HUES6 (cell line): ENCODE measurements around the gene ARAP3.

Experiments
- H3K27ac ChIP-seq: 2 replicates; pipeline ENCODE4 v1.7.0; 2013; ENCODE audit warnings: low read depth, mild to moderate bottlenecking, low read length, inconsistent platforms
- H3K27me3 ChIP-seq: 2 replicates; pipeline ENCODE4 v1.6.1; 2013; ENCODE audit warnings: low read length; ENCODE audit not compliant: control insufficient read depth, insufficient read depth
- H3K36me3 ChIP-seq: 2 replicates; pipeline ENCODE4 v1.6.1; 2013; ENCODE audit warnings: low read length; ENCODE audit not compliant: control insufficient read depth, insufficient read depth
- H3K4me1 ChIP-seq: 2 replicates; pipeline ENCODE4 v1.6.1; 2013; ENCODE audit warnings: low read length; ENCODE audit not compliant: control insufficient read depth, insufficient read depth
- H3K4me3 ChIP-seq: 2 replicates; pipeline ENCODE4 v1.5.1; 2013; ENCODE audit warnings: low read depth, low read length
- H3K9ac ChIP-seq: one replicate; pipeline ENCODE4 v1.6.1; 2013; ENCODE audit warnings: mild to moderate bottlenecking, low read length
- H3K9me3 ChIP-seq: 2 replicates; pipeline ENCODE4 v1.6.1; 2013; ENCODE audit warnings: low read depth, low read length; ENCODE audit not compliant: control insufficient read depth, insufficient read depth

Gene ARAP3

DNA sequence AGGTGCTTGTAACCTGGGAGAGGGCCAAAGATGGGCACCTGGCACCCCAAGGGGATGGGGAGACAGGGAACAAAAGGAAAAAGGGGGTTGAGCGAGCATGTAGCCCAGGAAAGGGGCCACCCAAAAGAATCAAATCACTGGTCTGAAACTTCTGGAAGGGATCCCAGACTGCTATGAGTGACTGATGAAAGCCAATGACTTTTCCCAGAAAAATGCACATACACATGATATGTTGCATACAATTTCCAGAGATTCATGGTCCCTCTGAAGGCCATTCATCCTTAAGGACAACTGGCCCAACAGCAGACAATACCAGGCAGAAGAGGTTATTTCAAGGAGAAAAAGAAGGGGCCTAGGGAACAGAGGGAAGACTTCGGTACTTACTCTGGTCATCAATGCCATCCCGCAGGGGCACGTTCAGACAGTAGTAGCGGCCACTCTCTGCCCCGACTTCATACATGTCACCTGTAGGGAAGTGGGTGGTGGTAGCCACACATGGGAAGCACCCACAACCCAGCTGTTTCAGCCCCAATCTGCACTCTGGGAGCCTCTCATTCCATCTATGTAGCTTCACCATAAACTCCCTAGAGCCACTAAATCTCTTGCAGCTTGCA is 53.7 kb downstream of the ARAP3 start:
- Histone ChIP-seq H3K27me3 (no peaks in the 10 kb centered on the region), H3K36me3 (peaks cover 67% of the 10 kb centered on the region), H3K9ac (no peak overlapping the region), H3K27ac (no peak overlapping the region), H3K9me3 (no peaks in the 10 kb centered on the region), H3K4me1 (peaks cover 5% of the 10 kb centered on the region), H3K4me3 (no peak overlapping the region)

DNA sequence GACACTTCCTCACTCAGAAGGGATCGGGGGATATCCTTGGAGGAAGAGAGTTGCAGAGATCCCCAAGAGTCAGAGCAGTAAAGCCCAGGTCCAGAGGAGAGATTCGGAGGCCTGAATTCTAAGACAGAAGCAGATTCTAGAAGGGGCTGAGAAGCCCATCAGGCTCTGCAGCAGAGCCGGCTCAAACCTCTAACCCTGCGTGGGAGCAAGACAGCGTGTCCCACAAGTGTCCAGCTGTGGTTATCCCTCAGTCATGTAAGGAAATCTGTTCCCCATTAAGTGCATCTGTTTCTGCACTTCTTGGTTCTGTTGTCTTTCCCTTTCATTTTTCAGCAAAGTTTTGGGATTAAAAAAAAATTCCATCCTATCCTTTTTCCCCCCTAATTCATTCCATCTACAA is 58.4 kb downstream of the ARAP3 start:
- peaks cover 79% of the 10 kb centered on the region for H3K36me3 ChIP-seq
- H3K9me3 ChIP-seq = no peaks in the 10 kb centered on the region
- H3K27ac ChIP-seq = peak overlapping the region; percentile 76
- 0 out of 2 replicates have a peak overlapping the region, but pooled peaks have one; percentile 15 for H3K4me3 ChIP-seq
- H3K4me1 ChIP-seq = peaks cover 14% of the 10 kb centered on the region
- no peaks in the 10 kb centered on the region for H3K27me3 ChIP-seq
- peak overlapping the region; percentile 38 for H3K9ac ChIP-seq

DNA sequence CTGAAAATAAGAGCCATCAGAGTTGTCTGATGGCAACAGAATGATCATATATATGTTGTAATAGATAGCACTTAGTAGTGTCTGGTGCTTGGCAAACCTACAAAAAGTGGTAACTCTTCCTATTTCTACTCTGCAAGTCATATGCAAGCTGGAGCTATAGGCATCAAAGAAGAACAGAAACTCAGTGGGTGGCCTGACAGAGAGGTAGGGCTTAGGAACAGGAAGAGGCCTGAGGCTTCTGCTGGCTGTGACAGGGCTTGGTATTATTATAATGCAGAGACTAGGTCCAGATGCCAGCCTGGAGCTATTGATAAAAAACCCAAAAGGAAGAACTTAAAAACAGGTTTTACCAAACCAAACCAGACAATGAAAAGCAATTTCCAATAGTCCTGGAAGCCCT is 58.8 kb downstream of the ARAP3 start:
- peak overlapping the region; percentile 38 for H3K9ac ChIP-seq
- peaks cover 74% of the 10 kb centered on the region for H3K36me3 ChIP-seq
- H3K4me3 ChIP-seq = 0 out of 2 replicates have a peak overlapping the region, but pooled peaks have one; percentile 15
- H3K27ac ChIP-seq = peak overlapping the region; percentile 76
- H3K27me3 ChIP-seq = no peaks in the 10 kb centered on the region
- no peaks in the 10 kb centered on the region for H3K9me3 ChIP-seq
- peaks cover 14% of the 10 kb centered on the region for H3K4me1 ChIP-seq

GRCh38 chr5:141618804-141619554 is 63.1 kb downstream of the ARAP3 start, which contains the start of gene DIAPH1:
TSS of gene DIAPH1 (minus strand) at chr5:141619000. CDS start at chr5:141618914, 86 bp downstream.
- H3K36me3 ChIP-seq = peaks cover 40% of the 10 kb centered on the region
- peak within 1 kb of the TSS; percentile 93 for H3K27ac ChIP-seq
- peak within 1 kb of the TSS; percentile 88 for H3K9ac ChIP-seq
- no peaks in the 10 kb centered on the region for H3K27me3 ChIP-seq
- H3K9me3 ChIP-seq = no peaks in the 10 kb centered on the region
- peak within 1 kb of the TSS; percentile 79 for H3K4me3 ChIP-seq
- H3K4me1 ChIP-seq = peaks cover 37% of the 10 kb centered on the region

DNA sequence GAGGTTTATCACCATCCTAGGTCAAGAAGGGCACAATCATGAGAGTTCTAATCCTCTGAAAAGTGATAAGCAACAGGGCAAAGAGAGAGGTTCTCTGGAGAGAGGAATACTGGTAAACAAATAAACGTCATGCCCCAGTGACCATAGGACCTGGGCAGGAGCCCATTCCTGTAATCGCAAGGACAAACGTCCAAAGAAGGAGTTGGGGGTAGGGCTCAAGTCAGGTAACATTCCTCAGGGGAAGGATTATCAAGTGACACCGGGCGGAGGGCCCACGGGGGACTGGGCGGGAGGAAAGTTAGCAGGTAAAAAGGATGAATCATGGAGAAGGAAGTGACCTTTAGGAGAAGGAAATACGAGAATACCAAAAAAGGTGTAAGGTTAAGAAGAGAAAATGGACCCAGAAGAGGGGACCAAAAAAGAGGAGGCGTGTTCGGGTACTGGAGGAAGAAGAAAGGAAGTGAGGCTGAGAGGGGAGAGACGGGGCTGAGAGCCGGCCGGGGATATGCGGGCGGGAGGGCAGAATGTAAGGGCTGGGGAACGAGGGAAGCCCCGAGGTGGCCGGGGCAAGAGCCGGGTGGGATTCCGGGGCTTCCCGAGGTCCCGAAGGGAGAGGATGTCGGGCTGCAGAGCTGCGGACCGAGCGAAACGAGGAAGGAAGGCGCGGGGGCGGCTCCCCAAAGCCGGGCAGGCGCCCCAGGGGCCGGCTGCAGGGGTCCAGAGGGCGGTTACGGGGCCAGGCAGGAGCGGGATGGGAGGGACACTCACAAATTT is 63.8 kb downstream of the ARAP3 start:
- no peaks in the 10 kb centered on the region for H3K27me3 ChIP-seq
- H3K27ac ChIP-seq = peak overlapping the region; percentile 93
- peak overlapping the region; percentile 88 for H3K9ac ChIP-seq
- peak overlapping the region; percentile 79 for H3K4me3 ChIP-seq
- H3K9me3 ChIP-seq = no peaks in the 10 kb centered on the region
- H3K36me3 ChIP-seq = peaks cover 33% of the 10 kb centered on the region
- H3K4me1 ChIP-seq = peaks cover 38% of the 10 kb centered on the region

DNA sequence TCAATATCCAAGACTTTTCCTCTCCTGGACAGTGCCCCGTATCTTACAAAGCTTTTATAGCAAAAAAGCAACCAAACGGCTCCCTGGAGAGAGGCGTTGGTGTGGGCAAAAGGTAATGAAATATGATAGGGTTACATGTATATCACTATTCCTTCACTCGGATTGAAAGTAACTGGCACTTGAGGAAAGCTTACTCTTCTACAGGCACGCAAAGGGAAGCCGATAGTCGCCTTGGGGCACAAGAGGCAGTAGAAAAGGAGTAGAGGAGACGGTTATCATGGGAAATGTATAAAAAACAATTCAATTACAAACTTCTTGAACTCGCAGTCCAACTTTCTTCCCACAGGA is 64.4 kb downstream of the ARAP3 start:
- peak overlapping the region; percentile 79 for H3K4me3 ChIP-seq
- H3K27me3 ChIP-seq = no peaks in the 10 kb centered on the region
- H3K9ac ChIP-seq = peak overlapping the region; percentile 88
- no peaks in the 10 kb centered on the region for H3K9me3 ChIP-seq
- peaks cover 29% of the 10 kb centered on the region for H3K36me3 ChIP-seq
- H3K4me1 ChIP-seq = peaks cover 38% of the 10 kb centered on the region
- H3K27ac ChIP-seq = peak overlapping the region; percentile 93; the same call in 1 of the 2 replicates

GRCh38 chr5:141617128-141617527 is 64.9 kb downstream of the ARAP3 start:
- no peak overlapping the region for H3K27ac ChIP-seq
- no peaks in the 10 kb centered on the region for H3K9me3 ChIP-seq
- H3K27me3 ChIP-seq = no peaks in the 10 kb centered on the region
- H3K4me1 ChIP-seq = peaks cover 38% of the 10 kb centered on the region
- H3K9ac ChIP-seq = no peak overlapping the region
- peaks cover 25% of the 10 kb centered on the region for H3K36me3 ChIP-seq
- peak overlapping the region; percentile 79 for H3K4me3 ChIP-seq

- peak overlapping the region; percentile 5; the same call in 1 of the 2 replicates for H3K4me3 ChIP-seq
These were observed 65.9 kb downstream of the ARAP3 start for GRCh38 chr5:141615991-141616720.

DNA sequence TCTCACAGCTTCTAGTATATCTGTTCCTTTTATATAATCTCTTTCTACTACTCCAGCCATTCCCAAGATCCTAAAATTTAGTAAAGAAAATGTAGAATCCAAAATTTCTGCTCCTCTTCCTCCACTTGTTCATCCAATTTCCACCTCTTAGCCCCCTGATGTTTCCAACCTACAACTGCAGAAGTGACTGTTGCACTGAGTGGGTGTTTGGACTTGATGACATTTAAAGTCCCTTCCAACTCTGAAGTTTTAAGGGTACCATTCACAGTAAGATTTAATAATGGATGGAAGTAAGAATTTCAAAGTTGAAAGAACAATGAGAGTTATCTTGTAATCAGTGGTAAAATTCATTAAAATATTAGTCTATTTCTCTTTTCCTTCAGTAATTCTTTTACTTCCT is 68.7 kb downstream of the ARAP3 start:
- no peaks in the 10 kb centered on the region for H3K36me3 ChIP-seq
- H3K4me1 ChIP-seq = peaks cover 34% of the 10 kb centered on the region
- H3K9ac ChIP-seq = no peak overlapping the region
- H3K27ac ChIP-seq = no peak overlapping the region
- no peak overlapping the region for H3K4me3 ChIP-seq
- H3K9me3 ChIP-seq = no peaks in the 10 kb centered on the region
- no peaks in the 10 kb centered on the region for H3K27me3 ChIP-seq

More at GRCh38 chr5:141615991-141616720, 65.9 kb downstream of the ARAP3 start:
- Histone ChIP-seq H3K4me1 (peaks cover 38% of the 10 kb centered on the region), H3K27ac (no peak overlapping the region), H3K27me3 (no peaks in the 10 kb centered on the region), H3K9ac (no peak overlapping the region), H3K9me3 (no peaks in the 10 kb centered on the region), H3K36me3 (peaks cover 15% of the 10 kb centered on the region)

DNA sequence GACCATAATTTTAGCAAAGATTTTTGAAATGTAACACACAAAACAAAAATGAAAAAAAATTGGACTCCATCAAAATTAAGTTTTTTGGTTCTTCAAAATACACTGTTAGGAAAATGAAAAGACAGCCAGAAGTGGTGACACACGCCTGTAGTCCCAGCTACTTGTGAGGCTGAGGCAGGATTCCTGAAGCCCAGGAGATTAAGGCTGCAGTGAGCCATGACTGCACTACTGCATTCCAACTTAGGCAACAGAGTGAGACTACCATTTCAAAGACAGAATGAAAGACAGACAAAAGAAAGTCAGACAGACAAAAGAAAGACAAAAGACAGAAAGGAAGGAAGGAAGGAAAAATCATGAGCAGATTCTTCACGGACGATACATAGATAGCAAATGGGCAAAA is 70.7 kb downstream of the ARAP3 start:
- Histone ChIP-seq H3K27ac (no peak overlapping the region), H3K4me3 (no peak overlapping the region), H3K36me3 (no peaks in the 10 kb centered on the region), H3K27me3 (no peaks in the 10 kb centered on the region), H3K9me3 (no peaks in the 10 kb centered on the region), H3K4me1 (peaks cover 18% of the 10 kb centered on the region), H3K9ac (no peak overlapping the region)
